GM12878 (cell line): ENCODE results near the gene PHF2. TPM values are rescaled to one million over a fixed set of nuclear protein-coding genes. Genes with fewer than 3 reads are reported as not detected.

ENCODE experiments used
- ATAC-seq: fragments of 200-7000 bp; cut with Tn5 transposase; 3 replicates; pipeline ENCODE4 v1.9.1; 2020; ENCODE audit warnings: mild to moderate bottlenecking, moderate library complexity
- BruUV-seq: library from RNA; stranded (reverse); fragments of 400-500 nt; replicated peaks from 2 replicates; lab custom pipeline; 2021; lab: Mats Ljungman, UMichigan
- CTCF ChIA-PET: fragments of 300-600 bp; sonication (Branson Sonifier 250); formaldehyde crosslinking; extraction: SDS; loops from one replicate; lab custom pipeline; 2021; ENCODE audit warnings: inconsistent platforms; lab: Yijun Ruan, JAX
- POLR2A ChIA-PET: fragments of 350-600 bp; formaldehyde crosslinking; extraction: SDS; loops from one replicate; lab custom pipeline; 2021; ENCODE audit warnings: inconsistent platforms; lab: Charles Lee
- RAD21 ChIA-PET: fragments of 300-600 bp; sonication (Branson Sonifier 250); formaldehyde crosslinking; loops from one replicate; lab custom pipeline; 2023; ENCODE audit warnings: antibody characterized with exemption; ENCODE audit not compliant: unreplicated experiment; lab: Charles Lee
- SMC1A ChIA-PET: fragments of 300-600 bp; sonication (Branson Sonifier 250); formaldehyde crosslinking; loops from one replicate; lab custom pipeline; 2023; ENCODE audit not compliant: unreplicated experiment, uncharacterized antibody; lab: Charles Lee
- DNase-seq: peaks from one replicate; pipeline ENCODE4 v3.0.0-alpha.2; 2011; ENCODE audit warnings: low read depth, low spot score
- FAIRE-seq: peaks from 3 replicates; lab custom pipeline; 2011; peaks lifted over from hg19 to GRCh38; lab: Jason Lieb, UNC
- H2AFZ ChIP-seq: 2 replicates; pipeline ENCODE4 v1.6.0; 2011; ENCODE audit warnings: low read depth, low read length, control low read depth; ENCODE audit not compliant: control insufficient read depth
- H3K27ac ChIP-seq: 2 replicates; pipeline ENCODE4 v1.5.1; 2011; ENCODE audit warnings: control low read depth; ENCODE audit not compliant: control insufficient read depth, insufficient read depth
- H3K27me3 ChIP-seq, 2 experiments: replicated peaks in 1 of 2; 2 replicates each; pipeline versions ENCODE4 v1.6.0 to v1.6.1; 2011; ENCODE audit warnings: low read length in 1 of 2; ENCODE audit not compliant: control insufficient read depth in 2 of 2, insufficient read depth in 2 of 2
- H3K36me3 ChIP-seq, 2 experiments: 2 replicates each; pipeline ENCODE4 v1.5.1; 2011; ENCODE audit warnings: low read length in 1 of 2; ENCODE audit not compliant: control insufficient read depth in 2 of 2, insufficient read depth in 2 of 2
- H3K4me1 ChIP-seq: 2 replicates; pipeline ENCODE4 v1.6.1; 2011; ENCODE audit warnings: mild to moderate bottlenecking, low read length, moderate library complexity, mixed read lengths; ENCODE audit not compliant: control insufficient read depth, insufficient read depth
- H3K4me2 ChIP-seq: 2 replicates; pipeline ENCODE4 v1.6.0; 2011; ENCODE audit warnings: control low read depth; ENCODE audit not compliant: control insufficient read depth, insufficient read depth
- H3K4me3 ChIP-seq: fragments of 200-600 bp; sonication (generic); 2 replicates; pipeline ENCODE4 v1.5.1; 2016
- H3K79me2 ChIP-seq: 2 replicates; pipeline ENCODE4 v1.6.0; 2011; ENCODE audit warnings: low read length; ENCODE audit not compliant: control insufficient read depth, insufficient read depth
- H3K9ac ChIP-seq: 2 replicates; pipeline ENCODE4 v1.8.0; 2011; ENCODE audit warnings: low read length, control low read depth, mixed read lengths; ENCODE audit not compliant: control insufficient read depth, insufficient read depth
- H3K9me3 ChIP-seq: replicated peaks from 3 replicates; pipeline ENCODE4 v1.5.1; 2011; ENCODE audit warnings: mild to moderate bottlenecking, low read length; ENCODE audit not compliant: control insufficient read depth, insufficient read depth
- H4K20me1 ChIP-seq: 2 replicates; pipeline ENCODE4 v1.6.0; 2011; ENCODE audit not compliant: control insufficient read depth, insufficient read depth
- CBFB ChIP-seq: IDR thresholded peaks from 2 replicates; pipeline ENCODE4 v1.6.1; 2016; ENCODE audit warnings: antibody characterized with exemption, low read depth
- CHD1 ChIP-seq: IDR thresholded peaks from 2 replicates; pipeline ENCODE4 v1.6.1; 2012; ENCODE audit warnings: low read depth, low read length, improper control_type of control experiment
- EED ChIP-seq: sonication (generic); IDR thresholded peaks from 2 replicates; pipeline ENCODE4 v1.6.1; 2016; ENCODE audit warnings: antibody characterized with exemption, low read depth
- EP300 ChIP-seq, 2 experiments: fragments of 150-350 bp in 1 of 2; IDR thresholded peaks; 2 replicates each; pipeline ENCODE4 v1.6.1; 2011 to 2012; ENCODE audit warnings: low read depth in 2 of 2, low read length in 2 of 2, borderline replicate concordance in 1 of 2, improper control_type of control experiment in 1 of 2, inconsistent platforms in 1 of 2; ENCODE audit not compliant: control insufficient read depth in 1 of 2
- MEF2A ChIP-seq: IDR thresholded peaks from 2 replicates; pipeline ENCODE4 v1.6.1; 2011; ENCODE audit warnings: low read depth, mild to moderate bottlenecking, low read length, moderate library complexity; ENCODE audit not compliant: insufficient read depth
- NBN ChIP-seq: fragments of 450-650 bp; IDR thresholded peaks from 2 replicates; pipeline ENCODE4 v1.6.1; 2016
- NFYA ChIP-seq: IDR thresholded peaks from 2 replicates; pipeline ENCODE4 v1.6.1; 2011; ENCODE audit warnings: low read depth, mild to moderate bottlenecking, low read length, improper control_type of control experiment, borderline replicate concordance
- POLR2AphosphoS2 ChIP-seq: IDR thresholded peaks from 2 replicates; pipeline ENCODE4 v1.6.1; 2011; ENCODE audit warnings: low read depth, mild to moderate bottlenecking, low read length, improper control_type of control experiment, moderate library complexity
- RCOR1 ChIP-seq: conservative IDR thresholded peaks from 2 replicates; pipeline ENCODE4 v1.6.1; 2012; ENCODE audit warnings: low read depth, low read length, improper control_type of control experiment
- SRF ChIP-seq, 2 experiments: IDR thresholded peaks; 2 replicates each; pipeline ENCODE4 v1.6.1; 2011; ENCODE audit warnings: low read depth in 2 of 2, low read length in 2 of 2, mild to moderate bottlenecking in 1 of 2, moderate library complexity in 1 of 2
- TCF12 ChIP-seq: IDR thresholded peaks from 2 replicates; pipeline ENCODE4 v1.6.1; 2011; ENCODE audit warnings: low read depth, mild to moderate bottlenecking, low read length
- ZNF24 ChIP-seq: fragments of 450-650 bp; IDR thresholded peaks from 2 replicates; pipeline ENCODE4 v1.6.1; 2017; ENCODE audit warnings: antibody characterized with exemption, mild to moderate bottlenecking
- WGBS: methylation state at CpG from one replicate; pipeline ENCODE4 v1.1.6; 2016; ENCODE audit warnings: low lambda C conversion rate; ENCODE audit not compliant: insufficient replicate concordance, insufficient coverage; ENCODE audit errors: missing lambda C conversion rate; 5-methylcytosine and 5-hydroxymethylcytosine counted together
- in situ Hi-C: fragments of 300-500 bp; cut with MboI; formaldehyde crosslinking; loops from 9 replicates; pipeline ENCODE4 v1.14.3; 2018; ENCODE audit warnings: mixed read lengths
- intact Hi-C: fragments of 100-400 bp; cut with micrococcal nuclease; formaldehyde crosslinking; loops from one replicate; pipeline ENCODE4 v1.14.2; 2022; ENCODE audit not compliant: unreplicated experiment
- polyA plus RNA-seq, 11 experiments: library from polyadenylated mRNA; depleted of rRNA in 4 of 11; unstranded in 6 of 11; stranded (reverse) in 5 of 11; fragments of >200 nt; fragmentation: Nextera tagmentation in 4 of 11; fragmentation: Illumina TruSeq in 1 of 11; extraction: Ambion mirVana in 4 of 11; extraction: Trizol in 1 of 11; gene quantifications; 1 replicate in 1 of 11; 2 replicates in 10 of 11; pipeline versions ENCODE4 v1.2.1 to v1.2.3, GENCODE V29; 2011 to 2016; ENCODE audit warnings: inconsistent platforms in 2 of 11, missing spikeins in 2 of 11, low read depth in 1 of 11
- total RNA-seq, 4 experiments: library from RNA; depleted of rRNA in 3 of 4; stranded (reverse); fragments of >200 nt in 3 of 4; fragmentation: Illumina TruSeq in 1 of 4; extraction: Trizol in 1 of 4; gene quantifications; 2 replicates each; pipeline versions ENCODE4 v1.2.1 to v1.2.3, GENCODE V29; 2013 to 2021
- TF ChIP-seq, protein P1 (sequence below), 3 experiments: IDR thresholded peaks in 2 of 3; conservative IDR thresholded peaks in 1 of 3; 2 replicates each; pipeline ENCODE4 v1.5.1; 2011; ENCODE audit warnings: low read depth in 3 of 3, low read length in 3 of 3, mild to moderate bottlenecking in 3 of 3, control low read depth in 2 of 3, moderate library complexity in 2 of 3, inconsistent platforms in 1 of 3, mixed read lengths in 1 of 3; ENCODE audit not compliant: control insufficient read depth in 2 of 3, insufficient read depth in 1 of 3; ENCODE audit errors: extremely low read depth in 1 of 3
- TF ChIP-seq, protein P2 (sequence below): IDR thresholded peaks from 2 replicates; pipeline ENCODE4 v1.6.1; 2011; ENCODE audit warnings: borderline replicate concordance, low read depth, mild to moderate bottlenecking, moderate library complexity, mixed read lengths, low read length; ENCODE audit not compliant: insufficient read depth; ENCODE audit errors: extremely low read length
- TF ChIP-seq, protein P3 (sequence below): IDR thresholded peaks from 2 replicates; pipeline ENCODE4 v1.6.1; 2012; ENCODE audit warnings: mild to moderate bottlenecking, low read depth, low read length
- TF ChIP-seq, protein P4 (sequence below): IDR thresholded peaks from 2 replicates; pipeline ENCODE4 v1.6.1; 2012; ENCODE audit warnings: low read depth, low read length, improper control_type of control experiment

The PHF2 gene
- total and polyA plus RNA-seq, 10 of the 15 experiments (the other 5 are each of a cell fraction or from before 2014, with no cell fraction given): 0.34 to 13.3 (median 5.5) TPM

DNA sequence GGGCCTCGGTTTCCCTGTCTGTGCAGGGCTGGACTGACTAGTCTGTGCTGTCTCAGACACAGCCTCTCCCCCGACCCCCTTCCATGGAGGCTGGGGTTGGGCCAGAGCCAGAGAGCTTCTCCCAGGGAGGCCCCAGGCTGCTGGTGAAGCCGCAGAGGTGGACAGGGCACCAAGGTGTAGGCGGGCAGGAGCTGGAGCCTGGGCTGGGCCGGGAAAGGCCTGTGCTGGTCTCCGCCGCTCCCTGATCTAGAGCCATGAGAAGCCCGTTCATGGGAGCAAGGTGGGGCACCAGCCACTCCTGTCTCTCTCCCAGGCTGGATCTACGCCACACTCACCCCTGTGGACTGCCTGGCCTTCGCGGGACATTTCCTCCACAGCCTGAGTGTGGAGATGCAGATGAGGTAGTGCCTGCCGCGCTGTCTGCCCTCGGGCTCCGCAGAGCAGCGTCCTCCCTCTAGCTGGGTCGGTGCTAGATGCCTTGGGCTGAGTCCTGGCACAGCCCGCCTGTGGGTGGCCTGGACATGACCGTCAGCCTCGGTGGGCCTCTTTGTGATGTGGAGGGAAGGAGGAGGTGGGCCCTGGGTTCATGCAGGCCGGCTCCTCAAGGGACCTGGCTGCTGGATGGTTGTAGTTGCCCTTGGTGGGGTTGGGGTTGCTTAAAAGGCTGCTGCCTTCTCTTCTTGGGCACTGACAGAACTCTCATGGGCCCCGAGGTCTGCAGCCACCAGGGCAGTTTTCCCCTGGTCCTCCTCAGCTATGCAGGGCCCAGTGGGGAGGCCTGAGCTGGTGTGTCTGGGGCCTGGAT, 79.4 kb downstream of the PHF2 start:
- no peak overlapping the region for H3K27ac ChIP-seq
- no peaks in the 10 kb centered on the region for H3K79me2 ChIP-seq
- no peak for ATAC-seq
- H3K9me3 ChIP-seq: no peaks in the 10 kb centered on the region
- no peaks in the 10 kb centered on the region for H3K4me1 ChIP-seq
- no peak for FAIRE-seq
- H3K9ac ChIP-seq: no peak overlapping the region
- H3K27me3 ChIP-seq: no peaks in the 10 kb centered on the region
- H3K4me2 ChIP-seq: no peak overlapping the region
- BruUV-seq: no TSS peak
- no peak overlapping the region for H3K4me3 ChIP-seq
- SMC1A ChIA-PET: no interaction called here
- DNase-seq: no peak
- 90% methylated on average over 22 of the region's 22 CpGs for WGBS
- in situ Hi-C loops (no loop called here), intact Hi-C loops (no loop called here)
- peaks cover 2% of the 10 kb centered on the region in 2 experiments; a peak in 3 of 4 replicates for H3K36me3 ChIP-seq
- RAD21 ChIA-PET: no interaction called here
- CTCF ChIA-PET: no interaction called here
- POLR2A ChIA-PET: no interaction called here
- no peaks in the 10 kb centered on the region for H4K20me1 ChIP-seq
- no peak overlapping the region for H2AFZ ChIP-seq
- TF ChIP-seq, protein P1, sequence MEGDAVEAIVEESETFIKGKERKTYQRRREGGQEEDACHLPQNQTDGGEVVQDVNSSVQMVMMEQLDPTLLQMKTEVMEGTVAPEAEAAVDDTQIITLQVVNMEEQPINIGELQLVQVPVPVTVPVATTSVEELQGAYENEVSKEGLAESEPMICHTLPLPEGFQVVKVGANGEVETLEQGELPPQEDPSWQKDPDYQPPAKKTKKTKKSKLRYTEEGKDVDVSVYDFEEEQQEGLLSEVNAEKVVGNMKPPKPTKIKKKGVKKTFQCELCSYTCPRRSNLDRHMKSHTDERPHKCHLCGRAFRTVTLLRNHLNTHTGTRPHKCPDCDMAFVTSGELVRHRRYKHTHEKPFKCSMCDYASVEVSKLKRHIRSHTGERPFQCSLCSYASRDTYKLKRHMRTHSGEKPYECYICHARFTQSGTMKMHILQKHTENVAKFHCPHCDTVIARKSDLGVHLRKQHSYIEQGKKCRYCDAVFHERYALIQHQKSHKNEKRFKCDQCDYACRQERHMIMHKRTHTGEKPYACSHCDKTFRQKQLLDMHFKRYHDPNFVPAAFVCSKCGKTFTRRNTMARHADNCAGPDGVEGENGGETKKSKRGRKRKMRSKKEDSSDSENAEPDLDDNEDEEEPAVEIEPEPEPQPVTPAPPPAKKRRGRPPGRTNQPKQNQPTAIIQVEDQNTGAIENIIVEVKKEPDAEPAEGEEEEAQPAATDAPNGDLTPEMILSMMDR (IDR thresholded peaks at IDR 0.05 in 2 of 3, conservative IDR thresholded peaks at IDR 0.05 in 1 of 3; ENCODE audit: control insufficient read depth in 2 of 3, extremely low read depth in 1 of 3, insufficient read depth in 1 of 3, low read depth in 3 of 3, low read length in 3 of 3): no peak
- TF ChIP-seq TCF12 (no peak), ZNF24 (no peak), POLR2AphosphoS2 (no peak), SRF (IDR thresholded peaks at IDR 0.05; ENCODE audit: low read depth in 2 of 2, low read length in 2 of 2) (no peak), CHD1 (no peak), CBFB (no peak), NFYA (no peak), EED (no peak), MEF2A (no peak), NBN (no peak), EP300 (IDR thresholded peaks at IDR 0.05; ENCODE audit: borderline replicate concordance in 1 of 2, control insufficient read depth in 1 of 2, low read depth in 2 of 2, low read length in 2 of 2) (no peak), RCOR1 (no peak)
- TF ChIP-seq, protein P2, sequence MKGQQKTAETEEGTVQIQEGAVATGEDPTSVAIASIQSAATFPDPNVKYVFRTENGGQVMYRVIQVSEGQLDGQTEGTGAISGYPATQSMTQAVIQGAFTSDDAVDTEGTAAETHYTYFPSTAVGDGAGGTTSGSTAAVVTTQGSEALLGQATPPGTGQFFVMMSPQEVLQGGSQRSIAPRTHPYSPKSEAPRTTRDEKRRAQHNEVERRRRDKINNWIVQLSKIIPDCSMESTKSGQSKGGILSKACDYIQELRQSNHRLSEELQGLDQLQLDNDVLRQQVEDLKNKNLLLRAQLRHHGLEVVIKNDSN: no peak
- TF ChIP-seq, protein P3, sequence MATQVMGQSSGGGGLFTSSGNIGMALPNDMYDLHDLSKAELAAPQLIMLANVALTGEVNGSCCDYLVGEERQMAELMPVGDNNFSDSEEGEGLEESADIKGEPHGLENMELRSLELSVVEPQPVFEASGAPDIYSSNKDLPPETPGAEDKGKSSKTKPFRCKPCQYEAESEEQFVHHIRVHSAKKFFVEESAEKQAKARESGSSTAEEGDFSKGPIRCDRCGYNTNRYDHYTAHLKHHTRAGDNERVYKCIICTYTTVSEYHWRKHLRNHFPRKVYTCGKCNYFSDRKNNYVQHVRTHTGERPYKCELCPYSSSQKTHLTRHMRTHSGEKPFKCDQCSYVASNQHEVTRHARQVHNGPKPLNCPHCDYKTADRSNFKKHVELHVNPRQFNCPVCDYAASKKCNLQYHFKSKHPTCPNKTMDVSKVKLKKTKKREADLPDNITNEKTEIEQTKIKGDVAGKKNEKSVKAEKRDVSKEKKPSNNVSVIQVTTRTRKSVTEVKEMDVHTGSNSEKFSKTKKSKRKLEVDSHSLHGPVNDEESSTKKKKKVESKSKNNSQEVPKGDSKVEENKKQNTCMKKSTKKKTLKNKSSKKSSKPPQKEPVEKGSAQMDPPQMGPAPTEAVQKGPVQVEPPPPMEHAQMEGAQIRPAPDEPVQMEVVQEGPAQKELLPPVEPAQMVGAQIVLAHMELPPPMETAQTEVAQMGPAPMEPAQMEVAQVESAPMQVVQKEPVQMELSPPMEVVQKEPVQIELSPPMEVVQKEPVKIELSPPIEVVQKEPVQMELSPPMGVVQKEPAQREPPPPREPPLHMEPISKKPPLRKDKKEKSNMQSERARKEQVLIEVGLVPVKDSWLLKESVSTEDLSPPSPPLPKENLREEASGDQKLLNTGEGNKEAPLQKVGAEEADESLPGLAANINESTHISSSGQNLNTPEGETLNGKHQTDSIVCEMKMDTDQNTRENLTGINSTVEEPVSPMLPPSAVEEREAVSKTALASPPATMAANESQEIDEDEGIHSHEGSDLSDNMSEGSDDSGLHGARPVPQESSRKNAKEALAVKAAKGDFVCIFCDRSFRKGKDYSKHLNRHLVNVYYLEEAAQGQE: no peak
- TF ChIP-seq, protein P4, sequence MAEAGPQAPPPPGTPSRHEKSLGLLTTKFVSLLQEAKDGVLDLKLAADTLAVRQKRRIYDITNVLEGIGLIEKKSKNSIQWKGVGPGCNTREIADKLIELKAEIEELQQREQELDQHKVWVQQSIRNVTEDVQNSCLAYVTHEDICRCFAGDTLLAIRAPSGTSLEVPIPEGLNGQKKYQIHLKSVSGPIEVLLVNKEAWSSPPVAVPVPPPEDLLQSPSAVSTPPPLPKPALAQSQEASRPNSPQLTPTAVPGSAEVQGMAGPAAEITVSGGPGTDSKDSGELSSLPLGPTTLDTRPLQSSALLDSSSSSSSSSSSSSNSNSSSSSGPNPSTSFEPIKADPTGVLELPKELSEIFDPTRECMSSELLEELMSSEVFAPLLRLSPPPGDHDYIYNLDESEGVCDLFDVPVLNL: no peak
